K562 (cell line): ENCODE data around the gene F11R. TPM values are rescaled to one million over a fixed set of nuclear protein-coding genes. Genes with fewer than 3 reads are reported as not detected.

Source experiments
- ATF7 ChIP-seq: fragments of 450-650 bp; IDR thresholded peaks from 2 replicates; pipeline ENCODE4 v1.7.1; 2014; ENCODE audit warnings: mild to moderate bottlenecking, moderate library complexity
- CCAR2 ChIP-seq: fragments of 200-400 bp; formaldehyde crosslinking; IDR thresholded peaks from 2 replicates; pipeline ENCODE4 v1.6.1; 2017; ENCODE audit warnings: mild to moderate bottlenecking, low read depth, low read length
- CREB1 ChIP-seq, 2 experiments: sonication (generic) in 1 of 2; formaldehyde crosslinking in 1 of 2; IDR thresholded peaks; 2 replicates each; pipeline versions ENCODE4 v1.6.1 to v1.8.0; 2012 to 2022; ENCODE audit warnings: inconsistent platforms in 1 of 2, mild to moderate bottlenecking in 1 of 2, missing genetic modification reagents in 1 of 2, moderate library complexity in 1 of 2
- CTBP1 ChIP-seq: fragments of 450-650 bp; IDR thresholded peaks from 2 replicates; pipeline ENCODE4 v1.6.1; 2016; ENCODE audit warnings: borderline replicate concordance
- CXXC5 ChIP-seq: fragments of 250-450 bp; sonication (Bioruptor Pico); IDR thresholded peaks from 2 replicates; pipeline ENCODE4 v1.8.0; 2022; ENCODE audit warnings: inconsistent platforms, mild to moderate bottlenecking, moderate library complexity
- ELK3 ChIP-seq: fragments of 450-650 bp; formaldehyde crosslinking; IDR thresholded peaks from 2 replicates; pipeline ENCODE4 v1.4.0; 2020; ENCODE audit warnings: mild to moderate bottlenecking
- ESRRA ChIP-seq: fragments of 450-650 bp; IDR thresholded peaks from 2 replicates; pipeline ENCODE4 v1.6.1; 2014; ENCODE audit warnings: low read depth, mild to moderate bottlenecking, moderate library complexity, borderline replicate concordance
- FOXO4 ChIP-seq: fragments of 450-650 bp; formaldehyde crosslinking; IDR thresholded peaks from 2 replicates; pipeline ENCODE4 v1.4.0; 2020; ENCODE audit warnings: mild to moderate bottlenecking, moderate library complexity
- HDAC1 ChIP-seq, 2 experiments: fragments of 450-650 bp; IDR thresholded peaks; 2 replicates each; pipeline ENCODE4 v1.6.1; 2016 to 2017; ENCODE audit warnings: inconsistent platforms in 1 of 2, mild to moderate bottlenecking in 1 of 2, moderate library complexity in 1 of 2
- HNRNPK ChIP-seq: fragments of 200-400 bp; formaldehyde crosslinking; IDR thresholded peaks from one replicate; pipeline ENCODE4 v1.6.1; 2018; ENCODE audit warnings: mild to moderate bottlenecking, low read depth, low read length; ENCODE audit not compliant: poor library complexity, severe bottlenecking
- HNRNPL ChIP-seq: fragments of 200-400 bp; formaldehyde crosslinking; IDR thresholded peaks from 2 replicates; pipeline ENCODE4 v1.6.1; 2017; ENCODE audit warnings: low read depth, mild to moderate bottlenecking, low read length
- KDM1A ChIP-seq, 2 experiments: fragments of 450-650 bp; IDR thresholded peaks; 2 replicates each; pipeline ENCODE4 v1.6.1; 2016; ENCODE audit warnings: mild to moderate bottlenecking in 2 of 2
- KLF16 ChIP-seq: IDR thresholded peaks from 2 replicates; pipeline ENCODE4 v1.6.1; 2016; ENCODE audit warnings: antibody characterized with exemption
- MTA3 ChIP-seq: fragments of 450-650 bp; formaldehyde crosslinking; IDR thresholded peaks from 2 replicates; pipeline ENCODE4 v1.6.1; 2017; ENCODE audit warnings: mild to moderate bottlenecking, borderline replicate concordance
- NFATC3 ChIP-seq: fragments of 450-650 bp; IDR thresholded peaks from 2 replicates; pipeline ENCODE4 v1.6.1; 2017; ENCODE audit warnings: mild to moderate bottlenecking
- NFRKB ChIP-seq: fragments of 450-650 bp; IDR thresholded peaks from 2 replicates; pipeline ENCODE4 v1.6.1; 2016; ENCODE audit warnings: low read depth
- TAF1 ChIP-seq: IDR thresholded peaks from 2 replicates; pipeline ENCODE4 v1.6.1; 2011; ENCODE audit warnings: mild to moderate bottlenecking, low read length, moderate library complexity; ENCODE audit not compliant: insufficient read depth, control insufficient read depth, severe bottlenecking; ENCODE audit errors: extremely low read depth
- TOE1 ChIP-seq, 2 experiments: fragments of 450-650 bp in 1 of 2; sonication (generic) in 1 of 2; formaldehyde crosslinking in 1 of 2; IDR thresholded peaks; 2 replicates each; pipeline versions ENCODE4 v1.7.1 to v1.8.0; 2016 to 2022; ENCODE audit warnings: borderline replicate concordance in 2 of 2, mild to moderate bottlenecking in 2 of 2, antibody characterized with exemption in 1 of 2, inconsistent platforms in 1 of 2, low read depth in 1 of 2, missing genetic modification reagents in 1 of 2, moderate library complexity in 1 of 2
- TRIM24 ChIP-seq, 2 experiments: fragments of 450-650 bp; IDR thresholded peaks; 2 replicates each; pipeline ENCODE4 v1.6.1; 2016
- XRCC4 ChIP-seq: IDR thresholded peaks from one replicate; pipeline ENCODE4 v1.6.1; 2011; ENCODE audit not compliant: insufficient read depth, insufficient read length; ENCODE audit errors: extremely low read depth
- XRCC5 ChIP-seq: fragments of 200-400 bp; formaldehyde crosslinking; IDR thresholded peaks from 2 replicates; pipeline ENCODE4 v1.6.1; 2017; ENCODE audit warnings: low read depth, mild to moderate bottlenecking, low read length
- ZMIZ1 ChIP-seq, 2 experiments: fragments of 150-350 bp in 1 of 2; IDR thresholded peaks; 2 replicates each; pipeline ENCODE4 v1.6.1; 2012 to 2016; ENCODE audit warnings: low read depth in 2 of 2, low read length in 2 of 2, mild to moderate bottlenecking in 1 of 2, moderate library complexity in 1 of 2
- polyA plus RNA-seq, 8 experiments: library from polyadenylated mRNA; depleted of rRNA in 4 of 8; stranded (reverse) in 5 of 8; unstranded in 3 of 8; fragments of >200 nt; fragmentation: Nextera tagmentation in 2 of 8; fragmentation: Illumina TruSeq in 1 of 8; extraction: Ambion mirVana in 2 of 8; extraction: Trizol in 1 of 8; gene quantifications; 2 replicates each; pipeline versions ENCODE4 v1.2.1 to v1.2.3, GENCODE V29; 2011 to 2014; ENCODE audit warnings: inconsistent platforms in 1 of 8, missing spikeins in 1 of 8
- total RNA-seq, 7 experiments: library from RNA; depleted of rRNA in 6 of 7; stranded (reverse); fragments of >200 nt in 6 of 7; fragmentation: Illumina TruSeq in 2 of 7; extraction: Trizol in 2 of 7; gene quantifications; 2 replicates each; pipeline versions ENCODE4 v1.2.1 to v1.2.3, GENCODE V29; 2011 to 2021; ENCODE audit warnings: low replicate concordance in 1 of 7

The F11R gene
- total and polyA plus RNA-seq, 9 of the 15 experiments (the other 6 are each of a cell fraction or from before 2014, with no cell fraction given), result 27.4 to 187 (median 52.5) TPM

GRCh38 chr1:161009602-161010211 lies 11.2 kb downstream of the F11R start (continued):
- TF ChIP-seq ZMIZ1 (IDR thresholded peaks at IDR 0.05; ENCODE audit: low read depth in 2 of 2, low read length in 2 of 2), result peak in 1 of 2 experiments; percentile 77; a peak in 2 of 4 replicates
- no peak for TF ChIP-seq NFRKB
- no peak for TF ChIP-seq ATF7
- TF ChIP-seq CCAR2, result no peak
- no peak for TF ChIP-seq TOE1 (IDR thresholded peaks at IDR 0.05; ENCODE audit: borderline replicate concordance)
- TF ChIP-seq TOE1 (CRISPR knock-in tag; IDR thresholded peaks at IDR 0.05; ENCODE audit: borderline replicate concordance, low read depth), result no peak
- TF ChIP-seq NFATC3, result no peak
- peak; percentile 49; the same call in 1 of the 2 replicates for TF ChIP-seq MTA3
- peak; percentile 83 for TF ChIP-seq KLF16
- TF ChIP-seq FOXO4 (CRISPR knock-in tag), result no peak
- peak; percentile 8 to 54; a peak in 1 of 4 replicates for TF ChIP-seq HDAC1 (IDR thresholded peaks at IDR 0.05)
- no peak for TF ChIP-seq XRCC4
- no peak for TF ChIP-seq HNRNPK
- no peak for TF ChIP-seq ESRRA
- TF ChIP-seq TRIM24 (IDR thresholded peaks at IDR 0.05), result peak; percentile 73 to 76
- TF ChIP-seq CXXC5, result peak; percentile 48; the same call in 1 of the 2 replicates
- TF ChIP-seq TAF1, result no peak
- TF ChIP-seq KDM1A (IDR thresholded peaks at IDR 0.05), result peak; percentile 92 to 94
- TF ChIP-seq ELK3 (CRISPR knock-in tag), result no peak
- no peak for TF ChIP-seq XRCC5
- TF ChIP-seq HNRNPL, result 0 out of 2 replicates have a peak, but pooled peaks have one; percentile 30
- peak; percentile 51; the same call in 1 of the 2 replicates for TF ChIP-seq CTBP1
- no peak; the same call in 1 of the 2 replicates for TF ChIP-seq CREB1 (IDR thresholded peaks at IDR 0.05)
- no peak for TF ChIP-seq CREB1 (CRISPR knock-in tag; IDR thresholded peaks at IDR 0.05)
